DOHH2 (cell line): ENCODE results near the gene JPH2.

Experiments
- CTCF ChIP-seq: fragments of 200-600 bp; sonication (generic); IDR thresholded peaks from one replicate; pipeline ENCODE4 v1.5.1; 2014; ENCODE audit warnings: antibody characterized with exemption, mild to moderate bottlenecking, low read depth, low read length; ENCODE audit not compliant: poor library complexity, severe bottlenecking
- EZH2phosphoT487 ChIP-seq: fragments of 200-600 bp; sonication (generic); IDR thresholded peaks from 2 replicates; pipeline ENCODE4 v1.6.1; 2017; ENCODE audit warnings: borderline replicate concordance, mild to moderate bottlenecking, antibody characterized with exemption, low read length, moderate library complexity, mixed read lengths

- no peak for TF ChIP-seq CTCF
- no peak for TF ChIP-seq EZH2phosphoT487
These were observed 27.9 kb downstream of the JPH2 start for GRCh38 chr20:44159125-44159524.
